ENCODE measurements around the gene DACT1. TPM values are rescaled to one million over a fixed set of nuclear protein-coding genes. Genes with fewer than 3 reads are reported as not detected.

The DACT1 gene
- polyA plus RNA-seq, 1 donor from 2014 or later = 125 TPM

DNA sequence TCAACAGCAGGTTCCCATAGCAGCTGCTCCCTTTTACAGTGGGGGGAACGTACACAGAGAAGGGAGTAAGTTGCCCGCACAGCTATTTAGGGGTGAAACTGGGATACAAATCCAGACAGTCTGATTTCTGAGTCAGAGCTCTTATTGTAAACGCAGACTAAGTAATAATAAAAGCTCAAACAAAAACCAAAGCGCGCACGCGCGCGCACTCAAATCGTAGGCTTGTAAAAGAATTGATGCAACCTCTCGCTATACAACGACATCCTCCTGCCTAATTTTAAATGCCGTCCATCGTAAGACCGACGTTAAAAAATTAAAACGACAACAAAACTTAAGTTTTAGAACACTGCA, 747 bp upstream of the DACT1 start:
- Histone ChIP-seq H3K27ac (ENCODE audit: low read length) (peak overlapping the region; percentile 52), H4K20me1 (ENCODE audit: insufficient read depth) (no peaks in the 10 kb centered on the region), H3K9me2 (ENCODE audit: insufficient read depth, low read length) (no peaks in the 10 kb centered on the region), H3K9me3 (ENCODE audit: low read length) (no peaks in the 10 kb centered on the region), H3K9ac (ENCODE audit: low read length) (peak overlapping the region; percentile 89), H3F3A (ENCODE audit: insufficient read depth, low read length, poor library complexity, severe bottlenecking) (peaks cover 14% of the 10 kb centered on the region), H3K27me3 (ENCODE audit: insufficient read depth, low read depth, low read length) (no peaks in the 10 kb centered on the region), H2AFZ (ENCODE audit: low read depth, low read length) (no peak overlapping the region), H3K79me2 (replicated peaks; ENCODE audit: insufficient read depth, low read length) (peaks cover 20% of the 10 kb centered on the region), H3K4me3 (ENCODE audit: low read length) (peak overlapping the region; percentile 67), H3K36me3 (ENCODE audit: insufficient read depth, low read length) (peaks cover 13% of the 10 kb centered on the region), H3K4me2 (ENCODE audit: low read length) (peak overlapping the region; percentile 50)
- no peak for TF ChIP-seq POLR2AphosphoS5 (IDR thresholded peaks at IDR 0.05)
- TF ChIP-seq EP300 (conservative IDR thresholded peaks at IDR 0.05; ENCODE audit: poor library complexity, severe bottlenecking) = no peak
- no peak for TF ChIP-seq TAF1 (IDR thresholded peaks at IDR 0.05; ENCODE audit: low read depth)
- no peak for TF ChIP-seq MXI1 (conservative IDR thresholded peaks at IDR 0.05; ENCODE audit: poor library complexity, severe bottlenecking)
- no peak for TF ChIP-seq RAD21 (conservative IDR thresholded peaks at IDR 0.05)
- TF ChIP-seq EZH2 (IDR thresholded peaks at IDR 0.05; ENCODE audit: borderline replicate concordance, insufficient read depth, low read length, poor library complexity, severe bottlenecking) = no peak
- no peak for TF ChIP-seq CTCF (IDR thresholded peaks at IDR 0.05; ENCODE audit: poor library complexity, severe bottlenecking)
- no peak for TF ChIP-seq SMC3 (conservative IDR thresholded peaks at IDR 0.05; ENCODE audit: poor library complexity)
- TF ChIP-seq REST (IDR thresholded peaks at IDR 0.05; ENCODE audit: borderline replicate concordance) = no peak

DNA sequence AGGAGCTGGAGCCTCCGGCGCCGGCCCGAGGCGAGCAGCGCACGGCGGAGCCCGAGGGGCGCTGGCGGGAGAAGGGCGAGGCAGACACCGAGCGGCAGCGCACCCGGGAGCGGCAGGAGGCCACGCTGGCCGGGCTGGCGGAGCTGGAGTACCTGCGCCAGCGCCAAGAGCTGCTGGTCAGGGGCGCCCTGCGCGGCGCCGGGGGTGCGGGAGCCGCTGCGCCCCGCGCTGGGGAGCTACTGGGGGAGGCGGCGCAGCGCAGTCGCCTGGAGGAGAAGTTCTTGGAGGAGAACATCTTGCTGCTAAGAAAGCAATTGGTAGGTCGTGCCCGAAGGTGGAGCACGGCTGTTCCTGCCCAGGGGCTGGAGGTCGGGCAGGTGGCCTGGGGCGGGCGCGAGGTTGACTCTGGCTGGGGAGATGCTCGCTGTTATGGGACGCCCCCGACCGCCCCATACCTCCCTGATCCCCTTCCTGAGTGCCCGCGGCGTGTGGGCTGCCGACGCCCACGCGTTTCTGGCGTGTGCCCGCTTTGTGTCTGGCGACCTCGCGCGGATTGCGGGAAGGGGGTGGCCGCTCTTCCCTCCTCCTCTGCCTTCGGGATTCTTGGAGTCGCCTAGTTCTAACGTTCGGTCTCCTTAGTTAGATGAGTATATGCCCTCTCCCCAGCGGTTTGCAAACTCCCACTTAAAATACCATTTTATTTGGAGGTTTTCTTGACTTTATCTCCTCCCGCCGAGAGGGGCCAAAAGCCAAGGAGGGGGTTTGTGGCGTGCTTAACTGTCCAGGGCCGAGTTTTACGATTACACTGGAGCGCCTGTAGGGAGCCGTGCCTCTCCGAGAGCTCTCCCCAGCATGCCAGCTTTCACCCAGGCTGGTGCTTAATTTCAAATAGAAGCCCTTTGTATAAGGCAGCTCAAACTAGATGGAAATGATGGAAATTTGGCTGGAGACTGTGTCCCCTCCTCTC, 752 bp downstream of the DACT1 start:
- H3K4me3 ChIP-seq (ENCODE audit: low read length) = peak overlapping the region; percentile 94
- H3K27me3 ChIP-seq (ENCODE audit: insufficient read depth, low read depth, low read length) = no peaks in the 10 kb centered on the region
- H3K36me3 ChIP-seq (ENCODE audit: insufficient read depth, low read length) = peaks cover 15% of the 10 kb centered on the region
- peak overlapping the region; percentile 90 for H3K4me2 ChIP-seq (ENCODE audit: low read length)
- peaks cover 20% of the 10 kb centered on the region for H3K79me2 ChIP-seq (replicated peaks; ENCODE audit: insufficient read depth, low read length)
- peak overlapping the region; percentile 72 for H3K27ac ChIP-seq (ENCODE audit: low read length)
- peak overlapping the region; percentile 89 for H3K9ac ChIP-seq (ENCODE audit: low read length)
- H4K20me1 ChIP-seq (ENCODE audit: insufficient read depth) = no peaks in the 10 kb centered on the region
- peaks cover 14% of the 10 kb centered on the region for H3F3A ChIP-seq (ENCODE audit: insufficient read depth, low read length, poor library complexity, severe bottlenecking)
- no peaks in the 10 kb centered on the region for H3K9me2 ChIP-seq (ENCODE audit: insufficient read depth, low read length)
- H3K9me3 ChIP-seq (ENCODE audit: low read length) = no peaks in the 10 kb centered on the region
- H2AFZ ChIP-seq (ENCODE audit: low read depth, low read length) = peak overlapping the region; percentile 70
- peak; percentile 37 for TF ChIP-seq SMC3 (conservative IDR thresholded peaks at IDR 0.05; ENCODE audit: poor library complexity)
- peak; percentile 55 for TF ChIP-seq REST (IDR thresholded peaks at IDR 0.05; ENCODE audit: borderline replicate concordance)
- no peak for TF ChIP-seq EZH2 (IDR thresholded peaks at IDR 0.05; ENCODE audit: borderline replicate concordance, insufficient read depth, low read length, poor library complexity, severe bottlenecking)
- TF ChIP-seq CTCF (IDR thresholded peaks at IDR 0.05; ENCODE audit: poor library complexity, severe bottlenecking) = peak; percentile 26
- TF ChIP-seq RAD21 (conservative IDR thresholded peaks at IDR 0.05) = peak; percentile 37
- TF ChIP-seq TAF1 (IDR thresholded peaks at IDR 0.05; ENCODE audit: low read depth) = no peak
- TF ChIP-seq EP300 (conservative IDR thresholded peaks at IDR 0.05; ENCODE audit: poor library complexity, severe bottlenecking) = no peak
- peak; percentile 76 for TF ChIP-seq MXI1 (conservative IDR thresholded peaks at IDR 0.05; ENCODE audit: poor library complexity, severe bottlenecking)
- peak; percentile 44 for TF ChIP-seq POLR2AphosphoS5 (IDR thresholded peaks at IDR 0.05)
